Urinary bladder (tissue), 2 donors: ENCODE measurements around the gene SUV39H2. TPM values are rescaled to one million over a fixed set of nuclear protein-coding genes. Genes with fewer than 3 reads are reported as not detected.

ENCODE experiments used
- polyA plus RNA-seq: library from polyadenylated mRNA; stranded (reverse); fragments of 200-250 nt; gene quantifications from one replicate; pipeline ENCODE4 v1.2.3, GENCODE V29; 2013
- total RNA-seq: library from RNA; depleted of rRNA; stranded (reverse); fragments of >200 nt; gene quantifications from one replicate; pipeline ENCODE4 v1.2.3, GENCODE V29; 2014
- donor health status: healthy.

SUV39H2 gene
- total and polyA plus RNA-seq, 2 donors, result 5.1 to 24.0 TPM

Other genes with a start within 250 kb of the SUV39H2 start
- 40.2 TPM for gene FAM107B, start 104.0 kb upstream of the SUV39H2 start, total RNA-seq
- gene FAM107B, start 104.0 kb upstream of the SUV39H2 start, polyA plus RNA-seq, result 13.6 TPM
- gene CDNF, start 40.8 kb upstream of the SUV39H2 start, total RNA-seq, result 1.9 TPM
- 0.86 TPM for gene CDNF, start 40.8 kb upstream of the SUV39H2 start, polyA plus RNA-seq
- 16.6 TPM for gene HSPA14, start 40.6 kb upstream of the SUV39H2 start, total RNA-seq
- 10.1 TPM for gene HSPA14, start 40.6 kb upstream of the SUV39H2 start, polyA plus RNA-seq
- 17.3 TPM for gene MSANTD7, start 40.6 kb upstream of the SUV39H2 start, total RNA-seq
- 6.9 TPM for gene MSANTD7, start 40.6 kb upstream of the SUV39H2 start, polyA plus RNA-seq
- 19.5 TPM for gene DCLRE1C, start 75.2 kb downstream of the SUV39H2 start, total RNA-seq
- 7.1 TPM for gene DCLRE1C, start 75.2 kb downstream of the SUV39H2 start, polyA plus RNA-seq
- not detected for gene MEIG1, start 80.5 kb downstream of the SUV39H2 start, total RNA-seq
- 0.22 TPM for gene MEIG1, start 80.5 kb downstream of the SUV39H2 start, polyA plus RNA-seq
- not detected for gene OLAH, start 165.1 kb downstream of the SUV39H2 start, total RNA-seq
- 0.47 TPM for gene OLAH, start 165.1 kb downstream of the SUV39H2 start, polyA plus RNA-seq
- gene ACBD7, start 209.9 kb downstream of the SUV39H2 start, total RNA-seq, result 5.2 TPM
- 0.15 TPM for gene ACBD7, start 209.9 kb downstream of the SUV39H2 start, polyA plus RNA-seq
- 7.5 TPM for gene RPP38, start 218.5 kb downstream of the SUV39H2 start, total RNA-seq
- gene RPP38, start 218.5 kb downstream of the SUV39H2 start, polyA plus RNA-seq, result 19.8 TPM